Smooth muscle cell of the pulmonary artery (primary cell): ENCODE data around the gene HSPA4L. TPM values are rescaled to one million over a fixed set of nuclear protein-coding genes. Genes with fewer than 3 reads are reported as not detected.

ENCODE experiments used
- total RNA-seq: library from RNA; depleted of rRNA; stranded (reverse); fragments of >200 nt; gene quantifications from 2 replicates; pipeline ENCODE4 v1.2.3, GENCODE V29; 2014

Gene HSPA4L
- 11.3 and 17.0 TPM in 2 replicates for total RNA-seq

DNA sequence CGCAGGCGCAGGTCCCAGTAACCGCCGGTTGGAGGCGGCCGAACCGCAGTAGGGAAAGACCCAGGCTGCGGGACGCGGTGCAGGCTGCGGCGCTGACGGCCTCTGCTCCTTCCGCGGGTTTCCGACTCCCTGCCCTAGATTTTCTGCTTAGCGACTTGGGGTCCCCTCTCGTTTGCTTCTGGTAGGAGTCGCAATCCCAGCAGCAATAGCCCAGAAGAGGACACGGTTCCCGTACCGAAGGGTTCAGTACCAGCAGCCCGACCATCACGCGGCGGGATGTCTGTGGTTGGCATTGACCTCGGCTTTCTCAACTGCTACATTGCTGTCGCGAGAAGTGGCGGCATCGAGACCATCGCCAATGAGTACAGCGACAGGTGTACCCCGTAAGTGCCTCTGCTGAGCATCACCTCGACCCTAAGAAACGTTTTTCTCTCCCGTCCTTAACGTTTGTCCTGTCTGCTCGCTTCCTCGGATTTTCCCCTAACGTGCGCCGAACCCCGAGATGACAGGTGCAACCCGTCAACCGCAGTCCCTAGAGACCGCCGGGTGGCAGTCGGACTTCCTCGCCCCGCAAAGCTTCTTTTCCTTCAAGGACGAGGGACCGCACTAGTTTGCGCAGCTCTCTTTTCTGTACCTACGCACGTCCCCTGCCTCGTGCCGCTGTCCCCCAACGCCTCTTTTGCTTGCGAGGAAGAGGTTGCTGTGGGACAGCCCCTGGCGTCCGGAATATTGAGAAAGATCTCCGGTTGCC, at the start of gene HSPA4L:
Gene HSPA4L, plus strand, starts transcription at position 48 of the 751 bp plus-strand sequence. Its CDS starts 229 bp downstream, at position 277.

DNA sequence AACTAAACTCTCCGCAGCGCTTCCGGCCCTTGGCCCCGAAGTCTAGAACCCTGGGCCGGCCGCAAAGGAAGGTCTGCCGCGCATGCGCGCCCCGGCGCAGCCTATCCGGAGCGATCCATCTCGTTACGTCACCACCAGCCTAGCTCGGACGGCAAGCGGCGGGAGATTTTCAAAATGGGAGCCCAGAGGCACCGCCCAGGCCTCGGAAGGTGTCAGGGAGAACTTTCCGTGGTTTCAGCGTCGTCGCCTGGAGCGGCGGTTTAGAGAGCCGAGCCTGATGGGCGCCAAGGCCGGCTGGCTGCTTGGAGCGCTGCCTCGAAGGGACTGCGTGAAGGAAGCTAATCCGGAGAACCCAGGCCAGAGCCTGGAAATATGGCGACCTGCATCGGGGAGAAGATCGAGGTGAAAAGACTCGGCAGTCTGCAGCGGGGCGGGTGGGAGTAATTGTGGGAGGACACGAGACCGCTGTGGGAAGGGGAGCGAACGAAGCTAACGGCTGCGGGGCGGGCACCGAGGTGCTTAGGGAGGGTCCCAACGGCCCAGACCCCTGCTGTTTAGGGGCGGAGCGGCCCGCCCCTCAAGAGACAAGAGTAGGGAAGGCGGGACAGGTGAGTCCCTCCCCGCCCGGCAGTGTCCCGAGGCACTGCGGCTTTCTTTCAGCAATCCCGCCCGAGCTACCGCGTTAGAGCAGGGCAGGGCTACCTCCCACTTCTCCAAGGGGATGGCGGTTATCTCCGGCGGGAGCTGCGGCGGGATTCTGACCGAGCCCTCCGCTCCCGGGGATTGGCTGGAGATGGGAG, 98.8 kb downstream of the HSPA4L start, which contains the start of gene PLK4:
Gene PLK4, plus strand, starts transcription at position 131 of the 800 bp plus-strand sequence. Its CDS starts 242 bp downstream, at position 373.

Other genes starting within 250 kb of the HSPA4L start
- 7.3 and 7.4 TPM in 2 replicates for gene INTU, start 149.4 kb upstream of the HSPA4L start, total RNA-seq
- gene SLC25A31, start 51.9 kb upstream of the HSPA4L start, total RNA-seq: not detected in 2 replicates
- 2.4 and 4.4 TPM in 2 replicates for gene PLK4, start 98.6 kb downstream of the HSPA4L start, total RNA-seq
- 13.7 and 16.4 TPM in 2 replicates for gene MFSD8, start 182.9 kb downstream of the HSPA4L start, total RNA-seq
- 5.6 and 6.7 TPM in 2 replicates for gene ABHD18, start 183.1 kb downstream of the HSPA4L start, total RNA-seq